HG02759 (cell line): Measurements from ENCODE around the gene ITM2C.

Experiments
- ATAC-seq: cut with Tn5 transposase; IDR thresholded peaks from one replicate; pipeline ENCODE4 v1.9.1; 2021; ENCODE audit warnings: mild to moderate bottlenecking, moderate library complexity; ENCODE audit not compliant: unreplicated experiment

The ITM2C gene

GRCh38 chr2:230849633-230850357 is 14.9 kb upstream of the ITM2C start:
- ATAC-seq, result peak; percentile 58

DNA sequence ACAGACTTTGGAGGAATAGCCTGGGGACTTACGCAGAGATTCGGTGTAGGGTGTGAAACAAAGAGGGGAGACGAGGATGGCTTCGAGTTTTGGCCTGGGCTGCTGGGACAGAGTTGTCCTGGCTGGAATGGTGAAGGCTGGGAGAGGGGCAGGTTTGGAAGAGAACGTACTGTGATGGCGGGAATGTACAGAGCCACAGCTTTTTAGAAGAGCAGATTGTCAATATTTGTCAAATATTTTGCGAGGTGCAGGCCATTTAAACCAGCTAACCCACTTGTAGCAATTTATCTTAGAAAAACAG is 14.4 kb upstream of the ITM2C start:
- no peak for ATAC-seq

GRCh38 chr2:230852113-230852512 is 12.6 kb upstream of the ITM2C start:
- no peak for ATAC-seq

DNA sequence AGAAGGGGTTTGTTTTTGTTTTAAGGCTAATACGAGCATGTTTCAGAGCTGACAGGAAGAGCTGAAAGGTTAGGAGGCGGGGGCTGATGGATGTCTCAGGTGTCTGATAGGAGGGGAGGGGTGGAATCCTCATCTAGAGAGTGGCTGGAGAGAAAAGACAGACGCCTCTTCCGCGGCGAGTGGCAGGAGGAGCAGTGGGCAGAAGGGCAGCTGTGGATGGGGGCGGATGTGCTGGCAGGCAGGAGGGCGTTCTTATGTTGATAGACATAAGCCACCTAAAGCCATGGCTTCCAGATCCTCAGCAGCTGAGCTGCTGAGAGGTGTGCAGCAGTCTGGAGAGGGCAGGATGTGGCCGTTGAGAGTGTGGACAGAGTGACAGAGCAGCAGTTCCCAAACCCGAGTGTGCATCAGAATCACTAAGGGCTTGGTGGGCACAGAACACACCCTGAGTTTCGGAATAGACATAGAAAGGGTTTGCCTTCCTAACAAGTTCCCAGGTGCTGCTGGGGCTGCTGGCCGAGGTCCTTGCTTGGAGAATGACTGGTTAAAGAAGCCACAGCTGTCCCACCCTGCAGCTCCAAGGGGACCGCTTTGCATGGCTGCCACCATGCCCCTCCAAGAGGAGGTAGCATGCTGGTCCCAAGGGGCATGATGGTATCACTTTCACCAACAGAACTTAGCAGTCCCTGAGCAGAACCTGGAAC is 3.0 kb upstream of the ITM2C start:
- no peak for ATAC-seq

- ATAC-seq, result no peak
Observed at GRCh38 chr2:230862292-230862691, 2.5 kb upstream of the ITM2C start.

- ATAC-seq, result no peak
Observed at GRCh38 chr2:230863031-230863430, 1.7 kb upstream of the ITM2C start.

GRCh38 chr2:230863442-230864121 is 1.2 kb upstream of the ITM2C start:
- ATAC-seq, result no peak

GRCh38 chr2:230864122-230864604 is 579 bp upstream of the ITM2C start:
- no peak for ATAC-seq

- no peak for ATAC-seq
Observed at GRCh38 chr2:230865307-230865765, 594 bp downstream of the ITM2C start.

- no peak for ATAC-seq
Observed at GRCh38 chr2:230865766-230866755, 1.3 kb downstream of the ITM2C start.

DNA sequence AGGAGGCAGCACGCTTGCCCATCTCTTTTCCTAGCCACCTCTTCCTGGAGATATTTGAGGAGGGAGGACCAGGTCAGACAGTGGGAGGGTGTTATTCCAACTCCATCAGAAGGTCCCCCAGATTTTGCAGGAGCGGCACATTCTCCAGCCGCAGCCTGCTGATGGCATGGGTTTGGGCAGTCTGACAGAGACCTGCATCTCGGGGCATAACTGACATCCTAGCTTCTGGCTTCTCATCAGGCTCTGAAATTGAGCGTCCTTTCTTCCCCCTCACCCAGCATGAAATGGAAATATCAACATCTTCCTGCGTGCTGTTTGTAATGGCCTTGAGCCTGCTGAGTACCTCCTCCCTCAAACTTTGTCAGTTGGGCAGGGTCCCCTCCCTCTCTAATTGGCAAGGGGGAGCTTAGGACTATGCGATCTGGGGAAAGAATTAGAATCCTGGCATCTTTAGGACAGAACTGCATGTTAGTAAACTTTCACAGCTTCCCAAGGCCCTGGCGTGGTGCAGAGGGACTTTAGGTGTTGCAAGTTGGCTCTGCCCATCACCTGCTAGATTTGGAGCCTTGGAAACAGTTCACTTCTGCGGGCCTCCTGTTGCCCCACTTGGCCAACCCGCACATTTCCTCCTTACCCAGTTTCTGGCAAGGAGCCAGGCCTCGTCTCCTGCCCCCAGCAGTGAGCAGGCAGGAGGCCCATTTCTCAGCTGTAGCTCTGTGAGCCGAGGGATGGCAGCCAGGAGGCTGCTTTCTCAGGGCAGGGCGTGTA is 2.2 kb downstream of the ITM2C start:
- no peak for ATAC-seq

GRCh38 chr2:230868161-230868946 is 3.6 kb downstream of the ITM2C start:
- ATAC-seq, result no peak

GRCh38 chr2:230868947-230869913 is 4.5 kb downstream of the ITM2C start:
- ATAC-seq, result no peak

- no peak for ATAC-seq
Observed at GRCh38 chr2:230869914-230870543, 5.3 kb downstream of the ITM2C start.

DNA sequence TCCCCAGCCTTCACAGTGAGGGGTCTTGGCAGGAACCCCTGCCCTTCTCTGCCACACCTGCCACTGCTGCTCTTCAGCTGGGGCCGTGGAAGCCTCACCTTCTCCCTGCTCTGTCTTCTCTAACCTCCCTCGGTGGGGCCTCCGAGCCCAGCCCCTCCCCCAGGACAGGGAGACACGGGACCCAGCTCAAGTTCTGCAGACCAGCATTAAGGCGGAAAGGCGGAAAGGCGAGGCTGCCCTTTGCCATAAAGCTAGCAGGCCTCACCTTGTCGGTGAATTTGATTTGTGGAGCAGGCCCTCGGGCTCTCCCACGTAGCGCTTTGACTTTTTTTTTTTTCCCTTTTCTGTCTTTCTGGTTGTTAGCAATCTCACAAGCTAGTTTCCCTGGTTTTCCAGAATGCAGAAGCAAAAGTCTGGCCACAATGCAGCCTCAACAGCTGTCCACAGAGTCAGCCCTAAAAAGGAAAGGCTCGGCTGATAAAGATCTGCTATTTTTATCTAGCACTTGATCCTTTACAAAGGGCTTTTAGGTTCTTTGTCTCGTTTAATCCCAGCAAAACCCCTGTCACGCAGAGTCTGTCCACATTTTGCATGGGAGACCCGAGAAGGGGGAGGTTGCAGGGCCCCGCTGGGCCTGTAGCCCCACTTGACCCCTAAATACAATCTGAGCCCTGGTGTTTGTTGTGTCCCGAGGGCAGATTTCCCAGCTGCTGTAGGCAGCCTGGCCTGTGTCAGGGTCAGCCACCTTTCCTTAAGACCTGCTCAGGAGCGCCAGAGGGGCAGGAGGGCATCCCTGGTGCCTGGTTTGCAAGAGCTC is 6.0 kb downstream of the ITM2C start:
- no peak for ATAC-seq

DNA sequence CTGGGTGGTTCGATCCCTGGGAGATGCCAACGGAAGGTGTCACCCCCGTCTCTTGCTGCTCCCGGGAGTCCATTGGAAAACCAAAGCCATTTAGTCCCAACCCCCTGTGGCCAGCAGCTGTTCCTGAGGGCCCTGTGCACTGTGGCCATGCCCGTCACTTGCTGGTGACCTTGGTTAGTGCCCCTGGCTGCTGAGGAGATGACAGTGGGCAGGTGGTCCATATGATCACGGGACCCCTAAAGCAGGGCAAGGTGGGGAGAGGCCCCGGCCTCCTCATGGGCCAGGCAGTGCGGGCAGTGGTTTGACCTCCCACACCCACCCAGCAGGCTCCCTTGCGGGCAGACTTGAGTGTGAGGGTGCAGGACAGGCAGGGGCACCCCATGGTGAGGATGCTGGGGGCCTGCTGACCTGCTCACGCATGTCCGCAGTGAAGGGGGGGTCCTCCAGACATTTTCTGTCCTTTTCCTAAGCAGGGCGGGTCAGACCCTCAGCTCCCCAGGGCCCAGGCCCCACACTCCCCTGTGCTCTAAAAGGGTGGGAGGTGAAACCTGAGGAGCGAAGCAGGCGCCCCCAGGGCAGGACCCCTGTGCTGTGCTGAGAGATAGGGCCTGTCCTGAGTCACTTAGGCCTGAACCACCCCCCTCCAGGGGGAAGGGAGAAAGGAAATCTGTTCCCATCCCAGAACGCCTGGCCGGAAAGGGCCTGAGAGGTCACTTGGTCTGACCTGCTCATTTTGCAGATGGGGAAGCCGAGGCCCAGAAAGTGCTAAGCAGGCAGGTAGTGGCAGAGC is 6.8 kb downstream of the ITM2C start:
- no peak for ATAC-seq
